Lung microvascular endothelial cell (primary cell): ENCODE results near the gene NCBP2. TPM values are rescaled to one million over a fixed set of nuclear protein-coding genes. Genes with fewer than 3 reads are reported as not detected.

Experiments used
- DNase-seq, 2 donors: peaks; one replicate each; pipeline versions ENCODE4 v3.0.0 to v3.0.0-alpha.2; 2010; ENCODE audit warnings: low read depth in 2 of 2
- total RNA-seq: library from RNA; depleted of rRNA; stranded (reverse); fragments of >200 nt; gene quantifications from 2 replicates; pipeline ENCODE4 v1.2.1, GENCODE V29; 2014

NCBP2 gene
- total RNA-seq, 1 donor from 2014 or later, result 49.0 TPM

- peak; percentile 58 to 64 for DNase-seq
These were observed 551 bp downstream of the NCBP2 start for GRCh38 chr3:196941729-196942225.

- DNase-seq, result no peak
These were observed 3.8 kb downstream of the NCBP2 start for GRCh38 chr3:196938576-196938975.

- DNase-seq, result no peak
These were observed 4.2 kb downstream of the NCBP2 start for GRCh38 chr3:196938124-196938523.

- DNase-seq, result no peak
These were observed 6.0 kb downstream of the NCBP2 start for GRCh38 chr3:196936288-196936687.

GRCh38 chr3:196932600-196932999, 9.7 kb downstream of the NCBP2 start:
- DNase-seq, result no peak

GRCh38 chr3:196931828-196932587, 10.3 kb downstream of the NCBP2 start:
- no peak for DNase-seq

GRCh38 chr3:196931157-196931556, 11.2 kb downstream of the NCBP2 start:
- DNase-seq, result no peak

GRCh38 chr3:196927571-196928453, 14.5 kb downstream of the NCBP2 start:
- DNase-seq, result peak in 1 of 2 donors; percentile 57

- no peak for DNase-seq
These were observed 21.6 kb downstream of the NCBP2 start for GRCh38 chr3:196920733-196921132.

- no peak for DNase-seq
These were observed 23.4 kb downstream of the NCBP2 start for GRCh38 chr3:196918968-196919367.

GRCh38 chr3:196916995-196917394, 25.3 kb downstream of the NCBP2 start:
- DNase-seq, result no peak

GRCh38 chr3:196916221-196916620, 26.1 kb downstream of the NCBP2 start:
- DNase-seq, result no peak

GRCh38 chr3:196915375-196915774, 27.0 kb downstream of the NCBP2 start:
- no peak for DNase-seq

GRCh38 chr3:196914866-196915265, 27.5 kb downstream of the NCBP2 start:
- DNase-seq, result no peak

- DNase-seq, result no peak
These were observed 38.6 kb downstream of the NCBP2 start for GRCh38 chr3:196903740-196904139.

- no peak for DNase-seq
These were observed 40.0 kb downstream of the NCBP2 start for GRCh38 chr3:196902296-196902695.

- DNase-seq, result no peak
These were observed 40.6 kb downstream of the NCBP2 start for GRCh38 chr3:196901768-196902167.

GRCh38 chr3:196896229-196896628, 46.1 kb downstream of the NCBP2 start:
- DNase-seq, result no peak

- DNase-seq, result no peak
These were observed 47.6 kb downstream of the NCBP2 start for GRCh38 chr3:196894557-196895295.

- no peak for DNase-seq
These were observed 52.3 kb downstream of the NCBP2 start for GRCh38 chr3:196889844-196890708.

- no peak for DNase-seq
These were observed 56.2 kb downstream of the NCBP2 start for GRCh38 chr3:196886144-196886543.
